Measurements from ENCODE around the gene RANBP6. TPM values are rescaled to one million over a fixed set of nuclear protein-coding genes. Genes with fewer than 3 reads are reported as not detected.
"Not testable (repeated sequence)": the region's sequence is repeated elsewhere in the genome, so short reads cannot be mapped to it uniquely, and the experiment has no call there.

Gene RANBP6
- total and polyA plus RNA-seq, 10 donors = 12.3 to 22.3 (median 18.1) TPM

DNA sequence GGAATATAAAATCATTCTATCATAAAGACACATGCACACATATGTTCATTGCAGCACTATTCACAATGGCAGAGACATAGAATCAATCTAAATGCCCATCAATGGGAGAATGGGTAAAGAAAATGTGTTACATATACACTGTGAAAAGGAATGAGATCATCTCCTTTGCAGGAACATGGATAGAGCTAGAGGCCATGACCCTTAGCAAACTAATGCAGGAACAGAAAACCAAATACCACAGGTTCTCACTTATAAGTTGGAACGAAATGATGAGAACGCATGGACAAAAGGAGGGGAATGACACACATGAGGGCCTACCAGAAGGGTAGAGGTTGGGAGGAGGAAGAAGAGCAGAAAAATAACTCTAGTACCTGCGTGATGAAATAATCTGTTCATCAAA lies 21.0 kb upstream of the RANBP6 start:
- Histone ChIP-seq H3K9me3 (no peaks in the 10 kb centered on the region), H3K27me3 (replicated peaks in 1 of 7) (peaks cover 0 to 4% (median 0%) of the 10 kb centered on the region in 7 donors), H3K36me3 (no peaks in the 10 kb centered on the region), H3K27ac (no peak overlapping the region), H3K4me1 (no peaks in the 10 kb centered on the region), H3K4me3 (no peak overlapping the region)
- no peak for DNase-seq
- 81 to 95% (median 92%) methylated on average over 3 of the region's 3 CpGs for WGBS, 5 donors
- TF ChIP-seq POLR2AphosphoS5 (IDR thresholded peaks at IDR 0.05) = no peak
- TF ChIP-seq, protein P1, sequence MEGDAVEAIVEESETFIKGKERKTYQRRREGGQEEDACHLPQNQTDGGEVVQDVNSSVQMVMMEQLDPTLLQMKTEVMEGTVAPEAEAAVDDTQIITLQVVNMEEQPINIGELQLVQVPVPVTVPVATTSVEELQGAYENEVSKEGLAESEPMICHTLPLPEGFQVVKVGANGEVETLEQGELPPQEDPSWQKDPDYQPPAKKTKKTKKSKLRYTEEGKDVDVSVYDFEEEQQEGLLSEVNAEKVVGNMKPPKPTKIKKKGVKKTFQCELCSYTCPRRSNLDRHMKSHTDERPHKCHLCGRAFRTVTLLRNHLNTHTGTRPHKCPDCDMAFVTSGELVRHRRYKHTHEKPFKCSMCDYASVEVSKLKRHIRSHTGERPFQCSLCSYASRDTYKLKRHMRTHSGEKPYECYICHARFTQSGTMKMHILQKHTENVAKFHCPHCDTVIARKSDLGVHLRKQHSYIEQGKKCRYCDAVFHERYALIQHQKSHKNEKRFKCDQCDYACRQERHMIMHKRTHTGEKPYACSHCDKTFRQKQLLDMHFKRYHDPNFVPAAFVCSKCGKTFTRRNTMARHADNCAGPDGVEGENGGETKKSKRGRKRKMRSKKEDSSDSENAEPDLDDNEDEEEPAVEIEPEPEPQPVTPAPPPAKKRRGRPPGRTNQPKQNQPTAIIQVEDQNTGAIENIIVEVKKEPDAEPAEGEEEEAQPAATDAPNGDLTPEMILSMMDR (IDR thresholded peaks at IDR 0.05 in 8 of 11, conservative IDR thresholded peaks at IDR 0.05 in 3 of 11) = no peak
- no peak for TF ChIP-seq POLR2A (IDR thresholded peaks at IDR 0.05)
- intact Hi-C loops (cut with DNase I; ENCODE audit: low total_unique reads) = no loop called here

DNA sequence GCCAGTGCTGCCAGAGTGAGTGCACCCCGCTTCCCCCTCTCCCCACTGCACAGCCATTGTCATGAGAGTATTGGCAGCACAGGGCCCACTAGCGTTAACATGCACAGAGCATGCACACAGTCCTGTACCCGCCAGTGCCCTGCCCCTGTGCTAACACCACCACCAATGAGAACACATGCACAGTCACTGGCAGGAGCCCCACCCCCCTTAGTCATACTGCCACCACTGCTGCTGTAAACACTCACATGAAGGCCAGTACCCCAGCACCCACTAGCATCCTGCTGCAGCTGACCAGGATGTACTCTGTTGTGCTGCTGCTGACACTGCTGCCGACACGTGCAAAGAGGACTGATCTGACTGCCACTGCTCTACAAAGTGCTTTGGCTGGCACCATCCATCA lies 19.5 kb upstream of the RANBP6 start:
- no peak for TF ChIP-seq POLR2A (IDR thresholded peaks at IDR 0.05)
- WGBS, 5 donors = 71 to 92% (median 79%) methylated on average over 3 to 5 of the region's 5 CpGs
- H3K9me3 ChIP-seq = no peaks in the 10 kb centered on the region
- no peak for DNase-seq
- H3K27me3 ChIP-seq (replicated peaks in 1 of 7) = peaks cover 0 to 4% (median 0%) of the 10 kb centered on the region in 7 donors
- intact Hi-C loops (cut with DNase I; ENCODE audit: low total_unique reads) = no loop called here
- no peak overlapping the region for H3K4me3 ChIP-seq
- H3K36me3 ChIP-seq = no peaks in the 10 kb centered on the region
- no peak overlapping the region for H3K27ac ChIP-seq
- no peaks in the 10 kb centered on the region for H3K4me1 ChIP-seq

DNA sequence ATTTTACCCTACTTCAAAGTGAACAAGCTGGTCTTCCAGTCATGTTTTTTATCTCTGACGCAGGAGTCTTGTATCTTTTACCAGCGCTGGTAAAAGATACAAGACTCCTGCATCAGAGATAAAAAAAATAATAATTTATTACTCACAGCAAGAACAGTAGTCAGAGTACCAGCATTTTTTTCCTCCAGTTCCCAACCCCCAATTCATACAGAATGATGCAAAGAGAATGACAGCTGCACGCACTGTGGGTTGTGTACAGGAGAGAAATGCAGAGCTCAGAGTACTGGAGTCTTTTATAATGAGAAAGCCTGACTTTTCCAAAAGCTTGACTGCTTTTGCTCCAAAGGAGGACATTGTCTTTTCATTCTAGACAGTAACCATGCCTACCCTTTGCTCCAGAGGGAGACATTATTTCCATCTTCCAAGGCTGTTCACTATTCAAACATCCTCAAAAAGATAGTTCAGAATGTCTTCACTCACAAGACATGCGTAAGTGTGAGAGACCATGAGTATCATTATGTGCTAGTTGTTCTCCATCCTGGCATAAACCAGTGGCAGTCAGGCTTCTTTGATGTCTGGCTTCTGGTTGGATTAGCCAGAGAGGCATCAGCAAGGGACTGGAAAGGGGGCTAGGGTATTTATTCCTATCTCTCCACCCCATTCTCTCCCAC lies 14.3 kb upstream of the RANBP6 start:
- DNase-seq = no peak
- Histone ChIP-seq H3K9me3 (no peaks in the 10 kb centered on the region), H3K27me3 (replicated peaks in 1 of 7) (peaks cover 0 to 20% (median 0%) of the 10 kb centered on the region in 7 donors), H3K4me1 (no peaks in the 10 kb centered on the region), H3K27ac (no peak overlapping the region), H3K36me3 (no peaks in the 10 kb centered on the region), H3K4me3 (no peak overlapping the region)
- WGBS, 5 donors = 83 to 88% (median 88%) methylated on average over 4 of the region's 4 CpGs
- intact Hi-C loops (cut with DNase I; ENCODE audit: low total_unique reads) = no loop called here
- TF ChIP-seq POLR2AphosphoS5 (IDR thresholded peaks at IDR 0.05) (no peak), POLR2A (IDR thresholded peaks at IDR 0.05) (no peak)
- TF ChIP-seq, protein P1 (IDR thresholded peaks at IDR 0.05 in 8 of 11, conservative IDR thresholded peaks at IDR 0.05 in 3 of 11) = no peak

DNA sequence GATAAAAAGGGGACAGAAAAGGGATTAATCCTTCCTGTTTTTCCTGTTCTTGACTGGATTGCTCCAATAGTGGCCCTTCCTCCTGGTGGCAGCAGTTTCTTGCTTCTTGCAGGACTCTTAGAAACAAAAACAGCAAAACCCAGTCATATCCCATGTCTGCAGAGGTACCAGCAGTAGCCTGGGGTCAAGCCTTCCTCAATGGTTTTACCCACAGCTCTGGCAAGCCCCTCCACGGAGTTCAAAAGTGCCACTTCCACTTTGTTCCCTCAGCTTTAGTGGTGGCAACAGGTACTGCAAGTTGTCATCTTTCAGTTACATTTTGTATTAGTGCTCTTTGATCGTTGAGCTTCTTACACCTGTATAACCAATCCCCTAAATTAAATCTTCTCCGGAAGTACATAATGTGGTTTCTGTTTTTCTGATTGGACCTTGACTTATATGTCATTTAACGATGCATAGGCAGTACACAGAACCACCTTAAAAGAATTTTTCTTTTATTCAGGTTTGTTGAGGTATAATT lies 8.7 kb upstream of the RANBP6 start:
- peaks cover 0 to 6% (median 3%) of the 10 kb centered on the region in 6 donors for H3K4me1 ChIP-seq
- H3K9me3 ChIP-seq = no peaks in the 10 kb centered on the region
- H3K27ac ChIP-seq = no peak overlapping the region
- intact Hi-C loops (cut with DNase I; ENCODE audit: low total_unique reads) = no loop called here
- no peaks in the 10 kb centered on the region for H3K36me3 ChIP-seq
- H3K27me3 ChIP-seq (replicated peaks in 1 of 7) = peaks cover 0 to 15% (median 0%) of the 10 kb centered on the region in 7 donors
- no peak overlapping the region for H3K4me3 ChIP-seq
- DNase-seq = no peak
- TF ChIP-seq, protein P1 (IDR thresholded peaks at IDR 0.05 in 8 of 11, conservative IDR thresholded peaks at IDR 0.05 in 3 of 11) = peak in 9 of 11 experiments; percentile 13 to 70 (median 62)
- no peak for TF ChIP-seq POLR2AphosphoS5 (IDR thresholded peaks at IDR 0.05)
- TF ChIP-seq POLR2A (IDR thresholded peaks at IDR 0.05) = no peak
- 35 to 45% (median 38%) methylated on average over 4 of the region's 4 CpGs for WGBS, 5 donors

DNA sequence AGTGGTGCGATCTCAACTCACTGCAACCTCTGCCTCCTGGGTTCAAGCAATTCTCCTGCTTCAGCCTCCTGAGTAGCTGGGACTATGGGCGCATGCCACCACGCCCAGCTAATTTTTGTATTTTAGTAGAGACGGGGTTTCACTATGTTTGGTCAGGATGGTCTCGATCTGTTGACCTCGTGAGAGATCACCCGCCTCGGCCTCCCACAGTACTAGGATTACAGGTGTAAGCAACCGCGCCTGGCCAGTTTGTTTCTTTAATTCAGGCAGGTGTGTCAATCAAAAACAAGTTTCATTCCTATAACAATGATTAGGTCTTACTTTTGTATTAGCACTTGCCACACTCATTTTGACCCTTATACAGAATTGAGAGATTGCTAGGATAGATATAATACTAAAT lies 1.6 kb upstream of the RANBP6 start:
- H3K27ac ChIP-seq; DNase-seq; H3K27me3 ChIP-seq (replicated peaks in 1 of 7); intact Hi-C loops (cut with DNase I; ENCODE audit: low total_unique reads); H3K4me3 ChIP-seq: not testable (repeated sequence)
- peaks cover 11 to 44% (median 28%) of the 10 kb centered on the region in 6 donors for H3K4me1 ChIP-seq
- H3K9me3 ChIP-seq = peaks cover 0 to 19% (median 4%) of the 10 kb centered on the region in 8 donors
- peaks cover 0 to 24% (median 9%) of the 10 kb centered on the region in 6 donors for H3K36me3 ChIP-seq
- 89 to 100% (median 96%) methylated on average over 10 of the region's 10 CpGs for WGBS, 5 donors

All from spleen (tissue), 11 donors.